ENCODE measurements around the gene NKRF. TPM values are rescaled to one million over a fixed set of nuclear protein-coding genes. Genes with fewer than 3 reads are reported as not detected.

Gene NKRF
- total RNA-seq, 1 donor from 2014 or later, result 17.4 TPM

DNA sequence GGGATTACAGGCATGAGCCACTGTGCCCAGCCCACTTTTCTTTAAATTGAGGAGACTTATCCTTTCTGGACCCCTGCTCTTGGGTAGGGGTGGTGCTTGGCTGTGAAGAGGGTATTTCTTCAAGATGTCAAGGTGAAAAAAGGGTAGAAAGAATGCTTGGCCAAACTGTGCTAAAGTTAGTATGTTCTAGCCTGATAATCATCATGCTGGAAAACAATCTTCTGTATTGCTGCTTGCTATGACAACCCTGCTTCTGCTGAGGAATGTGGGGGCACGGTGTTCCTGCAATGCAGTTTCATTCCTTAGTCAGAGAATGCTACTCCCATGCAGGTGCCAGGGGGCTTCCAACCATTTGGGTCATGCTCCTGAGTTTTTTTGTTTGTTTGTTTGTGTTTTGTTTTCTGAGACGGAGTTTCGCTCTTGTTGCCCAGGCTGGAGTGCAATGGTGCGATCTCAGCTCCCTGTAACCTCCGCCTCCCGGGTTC, 35.8 kb downstream of the NKRF start:
- H3K27me3 Mint-ChIP-seq (ENCODE audit: insufficient read depth, low read depth), result peaks cover 7% of the 10 kb centered on the region

DNA sequence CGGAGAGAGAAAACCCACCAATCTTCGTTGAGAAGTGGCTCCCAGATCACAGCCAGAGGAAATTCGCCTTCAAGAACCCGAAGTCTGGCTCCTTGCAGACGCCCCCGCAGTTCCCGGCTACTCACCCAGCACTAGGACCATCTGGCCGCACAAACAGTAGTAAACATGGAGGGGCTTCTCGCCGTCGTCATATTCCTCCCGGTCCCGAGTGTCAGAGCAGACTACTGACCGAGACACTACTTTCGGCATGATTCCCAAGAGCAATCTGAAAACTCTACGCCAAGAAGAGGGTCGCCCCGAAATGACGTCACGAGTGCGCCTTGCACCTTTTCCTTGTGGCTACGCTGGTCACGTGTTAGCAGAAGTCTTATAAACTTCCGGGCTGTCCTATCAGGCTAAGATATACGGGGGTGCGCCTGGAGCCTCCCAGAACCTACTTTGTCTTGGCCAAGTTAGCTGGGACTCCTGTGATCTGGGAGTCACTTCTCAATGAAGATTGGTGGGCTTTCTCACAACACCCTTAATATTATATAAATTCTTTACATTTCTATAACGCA, 41.0 kb downstream of the NKRF start, which contains the start of gene STEEP1:
Gene STEEP1 (minus strand): TSS at position 303 of the 557 bp plus-strand sequence. CDS start 54 bp downstream, at position 249.
- H3K9ac ChIP-seq, result peak within 1 kb of the TSS; percentile 86
- peak; percentile 90 for DNase-seq (ENCODE audit: low spot score)
- TF ChIP-seq EZH2phosphoT487 (IDR thresholded peaks at IDR 0.05), result no peak
- TF ChIP-seq CTCF (IDR thresholded peaks at IDR 0.05), result no peak
- peak within 1 kb of the TSS; percentile 83 for H3K4me3 ChIP-seq
- H3K27ac Mint-ChIP-seq, result peak within 1 kb of the TSS; percentile 53
- H3K79me2 ChIP-seq (ENCODE audit: low read depth), result peaks cover 15% of the 10 kb centered on the region
- H3K36me3 ChIP-seq, result no peaks in the 10 kb centered on the region
- no peaks in the 10 kb centered on the region for H3K27me3 ChIP-seq
- H3K4me1 ChIP-seq, result no peaks in the 10 kb centered on the region
- no peaks in the 10 kb centered on the region for H4K20me1 ChIP-seq (ENCODE audit: low read depth)
- H3K4me1 Mint-ChIP-seq, result peaks cover 4% of the 10 kb centered on the region
- no peaks in the 10 kb centered on the region for H3K9me3 ChIP-seq (ENCODE audit: low read depth)
- H3K4me3 Mint-ChIP-seq, result peak within 1 kb of the TSS; percentile 96
- H3K9me3 Mint-ChIP-seq, result peaks cover 19% of the 10 kb centered on the region
- H3F3A ChIP-seq (ENCODE audit: low read depth), result no peaks in the 10 kb centered on the region
- H3K27me3 Mint-ChIP-seq (ENCODE audit: insufficient read depth, low read depth), result peaks cover 6% of the 10 kb centered on the region
- no peaks in the 10 kb centered on the region for H3K36me3 Mint-ChIP-seq
- peak within 1 kb of the TSS; percentile 57 for H2AFZ ChIP-seq (replicated peaks)
- no peak within 1 kb of the TSS for H3K27ac ChIP-seq
- H3K4me2 ChIP-seq, result peak within 1 kb of the TSS; percentile 82

More for the DNA sequence above, 35.8 kb downstream of the NKRF start:
- Histone ChIP-seq H3K27me3 (no peaks in the 10 kb centered on the region), H3K9me3 (ENCODE audit: low read depth) (no peaks in the 10 kb centered on the region), H3K9ac (no peak overlapping the region), H3K4me1 (no peaks in the 10 kb centered on the region), H2AFZ (replicated peaks) (no peak overlapping the region), H3K4me2 (no peak overlapping the region), H4K20me1 (ENCODE audit: low read depth) (no peaks in the 10 kb centered on the region), H3K4me3 (no peak overlapping the region), H3K27ac (no peak overlapping the region), H3K36me3 (no peaks in the 10 kb centered on the region), H3F3A (ENCODE audit: low read depth) (no peaks in the 10 kb centered on the region), H3K79me2 (ENCODE audit: low read depth) (peaks cover 7% of the 10 kb centered on the region)
- no peaks in the 10 kb centered on the region for H3K36me3 Mint-ChIP-seq
- DNase-seq (ENCODE audit: low spot score), result no peak
- TF ChIP-seq EZH2 (IDR thresholded peaks at IDR 0.05) (no peak), EZH2phosphoT487 (IDR thresholded peaks at IDR 0.05) (no peak), CTCF (IDR thresholded peaks at IDR 0.05) (no peak)
- H3K4me1 Mint-ChIP-seq, result peaks cover 5% of the 10 kb centered on the region
- H3K9me3 Mint-ChIP-seq, result peaks cover 13% of the 10 kb centered on the region
- H3K27ac Mint-ChIP-seq, result no peak overlapping the region
- H3K4me3 Mint-ChIP-seq, result no peak overlapping the region

GRCh38 chrX:119552508-119552907, 53.7 kb downstream of the NKRF start:
- H3K9me3 Mint-ChIP-seq, result peaks cover 2% of the 10 kb centered on the region
- H3K27ac Mint-ChIP-seq, result no peak overlapping the region

More at GRCh38 chrX:119552508-119552907, 53.7 kb downstream of the NKRF start:
- no peaks in the 10 kb centered on the region for H4K20me1 ChIP-seq (ENCODE audit: low read depth)
- no peak overlapping the region for H3K9ac ChIP-seq
- no peak for TF ChIP-seq EZH2 (IDR thresholded peaks at IDR 0.05)
- TF ChIP-seq CTCF (IDR thresholded peaks at IDR 0.05), result no peak
- TF ChIP-seq EZH2phosphoT487 (IDR thresholded peaks at IDR 0.05), result no peak
- H3K4me1 Mint-ChIP-seq, result no peaks in the 10 kb centered on the region
- no peak overlapping the region for H2AFZ ChIP-seq (replicated peaks)
- no peaks in the 10 kb centered on the region for H3K9me3 ChIP-seq (ENCODE audit: low read depth)
- H3K36me3 ChIP-seq, result no peaks in the 10 kb centered on the region
- no peaks in the 10 kb centered on the region for H3K27me3 Mint-ChIP-seq (ENCODE audit: insufficient read depth, low read depth)
- H3F3A ChIP-seq (ENCODE audit: low read depth), result no peaks in the 10 kb centered on the region
- no peaks in the 10 kb centered on the region for H3K27me3 ChIP-seq
- no peak overlapping the region for H3K4me2 ChIP-seq
- no peak overlapping the region for H3K27ac ChIP-seq
- H3K4me3 Mint-ChIP-seq, result no peak overlapping the region
- DNase-seq (ENCODE audit: low spot score), result no peak
- no peak overlapping the region for H3K4me3 ChIP-seq
- peaks cover 2% of the 10 kb centered on the region for H3K36me3 Mint-ChIP-seq
- H3K79me2 ChIP-seq (ENCODE audit: low read depth), result no peaks in the 10 kb centered on the region
- H3K4me1 ChIP-seq, result no peaks in the 10 kb centered on the region

Data from neural progenitor cell (in vitro differentiated cells).